Measurements from ENCODE around the gene CENPF. TPM values are rescaled to one million over a fixed set of nuclear protein-coding genes. Genes with fewer than 3 reads are reported as not detected.

The CENPF gene
- total RNA-seq, 1 experiment from 2014 or later = 44.0 TPM

- Histone ChIP-seq H3K79me2 (ENCODE audit: low read length) (no peaks in the 10 kb centered on the region), H3K9me2 (replicated peaks; ENCODE audit: insufficient read depth, low read length) (no peaks in the 10 kb centered on the region), H3K4me1 (ENCODE audit: low read length) (peaks cover 26% of the 10 kb centered on the region), H2AFZ (ENCODE audit: low read length) (no peak overlapping the region), H3K9ac (ENCODE audit: low read length) (no peak overlapping the region), H3K27me3 (ENCODE audit: low read length) (no peaks in the 10 kb centered on the region), H4K20me1 (ENCODE audit: insufficient read depth, low read depth, low read length) (no peaks in the 10 kb centered on the region), H3K9me3 (ENCODE audit: low read length) (0 out of 2 replicates have a peak, but pooled peaks cover 2% of the 10 kb centered on the region), H3K27ac (ENCODE audit: low read length) (peak overlapping the region; percentile 58), H3K36me3 (ENCODE audit: insufficient read depth, low read length) (no peaks in the 10 kb centered on the region), H3K4me2 (ENCODE audit: low read depth, low read length, poor library complexity, severe bottlenecking) (peak overlapping the region; percentile 46), H3K4me3 (ENCODE audit: low read length) (peak overlapping the region; percentile 13; the same call in 1 of the 2 replicates)
- peak; percentile 76 for DNase-seq
Observed at GRCh38 chr1:214702556-214702955, 99.6 kb downstream of the CENPF start.

- H3K9ac ChIP-seq (ENCODE audit: low read length) = no peak overlapping the region
Observed at GRCh38 chr1:214707306-214708087, 104.5 kb downstream of the CENPF start.

GRCh38 chr1:214708321-214708955, 105.4 kb downstream of the CENPF start:
- no peak overlapping the region for H3K9ac ChIP-seq (ENCODE audit: low read length)
- no peaks in the 10 kb centered on the region for H4K20me1 ChIP-seq (ENCODE audit: insufficient read depth, low read depth, low read length)
- no peaks in the 10 kb centered on the region for H3K9me2 ChIP-seq (replicated peaks; ENCODE audit: insufficient read depth, low read length)
- H3K4me1 ChIP-seq (ENCODE audit: low read length) = peaks cover 13% of the 10 kb centered on the region
- no peak overlapping the region for H3K4me2 ChIP-seq (ENCODE audit: low read depth, low read length, poor library complexity, severe bottlenecking)
- no peak overlapping the region for H3K27ac ChIP-seq (ENCODE audit: low read length)
- no peak overlapping the region for H3K4me3 ChIP-seq (ENCODE audit: low read length)
- no peak for DNase-seq
- no peaks in the 10 kb centered on the region for H3K27me3 ChIP-seq (ENCODE audit: low read length)
- H3K9me3 ChIP-seq (ENCODE audit: low read length) = 0 out of 2 replicates have a peak, but pooled peaks cover 2% of the 10 kb centered on the region
- H3K79me2 ChIP-seq (ENCODE audit: low read length) = no peaks in the 10 kb centered on the region
- H3K36me3 ChIP-seq (ENCODE audit: insufficient read depth, low read length) = no peaks in the 10 kb centered on the region
- peak overlapping the region; percentile 91; the same call in 1 of the 2 replicates for H2AFZ ChIP-seq (ENCODE audit: low read length)

More at GRCh38 chr1:214707306-214708087, 104.5 kb downstream of the CENPF start:
- DNase-seq = no peak
- no peaks in the 10 kb centered on the region for H3K9me2 ChIP-seq (replicated peaks; ENCODE audit: insufficient read depth, low read length)
- no peaks in the 10 kb centered on the region for H3K79me2 ChIP-seq (ENCODE audit: low read length)
- H3K9me3 ChIP-seq (ENCODE audit: low read length) = 0 out of 2 replicates have a peak, but pooled peaks cover 2% of the 10 kb centered on the region
- H3K4me3 ChIP-seq (ENCODE audit: low read length) = no peak overlapping the region
- H4K20me1 ChIP-seq (ENCODE audit: insufficient read depth, low read depth, low read length) = no peaks in the 10 kb centered on the region
- no peak overlapping the region for H3K4me2 ChIP-seq (ENCODE audit: low read depth, low read length, poor library complexity, severe bottlenecking)
- no peaks in the 10 kb centered on the region for H3K36me3 ChIP-seq (ENCODE audit: insufficient read depth, low read length)
- H2AFZ ChIP-seq (ENCODE audit: low read length) = peak overlapping the region; percentile 91; the same call in 1 of the 2 replicates
- H3K4me1 ChIP-seq (ENCODE audit: low read length) = peaks cover 14% of the 10 kb centered on the region
- H3K27me3 ChIP-seq (ENCODE audit: low read length) = no peaks in the 10 kb centered on the region
- no peak overlapping the region for H3K27ac ChIP-seq (ENCODE audit: low read length)

- Histone ChIP-seq H3K9me2 (replicated peaks; ENCODE audit: insufficient read depth, low read length) (no peaks in the 10 kb centered on the region), H3K4me1 (ENCODE audit: low read length) (peaks cover 19% of the 10 kb centered on the region)
Observed at GRCh38 chr1:214709241-214709640, 106.2 kb downstream of the CENPF start.

GRCh38 chr1:214712737-214713136, 109.7 kb downstream of the CENPF start:
- Histone ChIP-seq H3K4me3 (ENCODE audit: low read length) (no peak overlapping the region), H4K20me1 (ENCODE audit: insufficient read depth, low read depth, low read length) (no peaks in the 10 kb centered on the region), H3K9ac (ENCODE audit: low read length) (no peak overlapping the region), H3K4me2 (ENCODE audit: low read depth, low read length, poor library complexity, severe bottlenecking) (no peak overlapping the region), H3K79me2 (ENCODE audit: low read length) (no peaks in the 10 kb centered on the region), H3K27me3 (ENCODE audit: low read length) (no peaks in the 10 kb centered on the region), H3K27ac (ENCODE audit: low read length) (no peak overlapping the region), H2AFZ (ENCODE audit: low read length) (peak overlapping the region; percentile 70), H3K36me3 (ENCODE audit: insufficient read depth, low read length) (no peaks in the 10 kb centered on the region), H3K9me3 (ENCODE audit: low read length) (no peaks in the 10 kb centered on the region), H3K4me1 (ENCODE audit: low read length) (peaks cover 52% of the 10 kb centered on the region), H3K9me2 (replicated peaks; ENCODE audit: insufficient read depth, low read length) (no peaks in the 10 kb centered on the region)
- no peak for DNase-seq

More at GRCh38 chr1:214709241-214709640, 106.2 kb downstream of the CENPF start:
- no peaks in the 10 kb centered on the region for H3K79me2 ChIP-seq (ENCODE audit: low read length)
- H3K36me3 ChIP-seq (ENCODE audit: insufficient read depth, low read length) = no peaks in the 10 kb centered on the region
- peak overlapping the region; percentile 49; the same call in 1 of the 2 replicates for H2AFZ ChIP-seq (ENCODE audit: low read length)
- DNase-seq = no peak
- H3K27ac ChIP-seq (ENCODE audit: low read length) = no peak overlapping the region
- H3K4me3 ChIP-seq (ENCODE audit: low read length) = no peak overlapping the region
- H3K9ac ChIP-seq (ENCODE audit: low read length) = no peak overlapping the region
- H4K20me1 ChIP-seq (ENCODE audit: insufficient read depth, low read depth, low read length) = no peaks in the 10 kb centered on the region
- H3K9me3 ChIP-seq (ENCODE audit: low read length) = 0 out of 2 replicates have a peak, but pooled peaks cover 2% of the 10 kb centered on the region
- H3K27me3 ChIP-seq (ENCODE audit: low read length) = no peaks in the 10 kb centered on the region
- H3K4me2 ChIP-seq (ENCODE audit: low read depth, low read length, poor library complexity, severe bottlenecking) = no peak overlapping the region

Other genes with a start within 250 kb of the CENPF start
- 0.40 and 0.56 TPM in 2 replicates for gene PTPN14, start 51.6 kb upstream of the CENPF start, total RNA-seq (2014; rRNA removed; shearing (Covaris generic); ENCODE audit: low replicate concordance)